K562 (cell line): ENCODE measurements around the gene CCDC68. TPM values are rescaled to one million over a fixed set of nuclear protein-coding genes. Genes with fewer than 3 reads are reported as not detected.

ENCODE experiments used
- ATAC-seq: fragments of 200-7000 bp; cut with Tn5 transposase; 3 replicates; pipeline ENCODE4 v1.9.1; 2020; ENCODE audit warnings: moderate library complexity
- BruUV-seq: library from RNA; stranded (reverse); fragments of 400-500 nt; replicated peaks from 2 replicates; lab custom pipeline; 2021; lab: Mats Ljungman, UMichigan
- CTCF ChIA-PET: fragments of 300-600 bp; formaldehyde crosslinking; extraction: SDS; loops from one replicate; lab custom pipeline; 2021; ENCODE audit warnings: low intra/inter-chr PET ratio; lab: Yijun Ruan, JAX
- POLR2A ChIA-PET: fragments of 300-600, 350-650 bp; sonication (Branson Sonifier 250); formaldehyde crosslinking; extraction: SDS; loops from one replicate; lab custom pipeline; 2021; ENCODE audit warnings: antibody characterized with exemption, inconsistent platforms; lab: Yijun Ruan, JAX
- DNase-seq, 4 experiments: peaks; one replicate each; pipeline versions ENCODE4 v3.0.0 to v3.0.0-alpha.2; 2011 to 2018; ENCODE audit warnings: low spot score in 3 of 4, mixed read lengths in 3 of 4; ENCODE audit errors: extremely low read depth in 1 of 4
- FAIRE-seq: peaks from 2 replicates; lab custom pipeline; 2011; peaks lifted over from hg19 to GRCh38; lab: Jason Lieb, UNC
- H2AFZ ChIP-seq: 2 replicates; pipeline ENCODE4 v1.6.0; 2011; ENCODE audit warnings: low read depth, low read length, control low read depth, inconsistent platforms
- H3K27ac ChIP-seq: fragments of 200-600 bp; 3 replicates; pipeline ENCODE4 v1.8.0; 2011; ENCODE audit warnings: low read depth, mild to moderate bottlenecking, control low read depth, inconsistent platforms, low read length, moderate library complexity, mixed read lengths; ENCODE audit errors: extremely low read depth
- H3K27me3 ChIP-seq, 2 experiments: fragments of 300-600 bp in 1 of 2; 2 replicates in 1 of 2; 3 replicates in 1 of 2; pipeline versions ENCODE4 v1.6.0 to v1.8.0; 2011; ENCODE audit warnings: inconsistent platforms in 2 of 2, low read length in 2 of 2, mild to moderate bottlenecking in 1 of 2, mixed read lengths in 1 of 2, moderate library complexity in 1 of 2; ENCODE audit not compliant: control insufficient read depth in 2 of 2, insufficient read depth in 2 of 2
- H3K36me3 ChIP-seq: fragments of 300-600 bp; 3 replicates; pipeline ENCODE4 v1.8.0; 2011; ENCODE audit warnings: mild to moderate bottlenecking, low read length, inconsistent platforms; ENCODE audit not compliant: control insufficient read depth, insufficient read depth
- H3K4me1 ChIP-seq, 2 experiments: fragments of 200-600 bp in 1 of 2; replicated peaks in 1 of 2; 2 replicates in 1 of 2; 3 replicates in 1 of 2; pipeline versions ENCODE4 v1.5.1 to v1.8.0; 2011; ENCODE audit warnings: inconsistent platforms in 2 of 2, low read length in 2 of 2, mild to moderate bottlenecking in 1 of 2, mixed read lengths in 1 of 2, moderate library complexity in 1 of 2; ENCODE audit not compliant: control insufficient read depth in 2 of 2, insufficient read depth in 2 of 2
- H3K4me2 ChIP-seq: 2 replicates; pipeline ENCODE4 v1.6.1; 2011; ENCODE audit warnings: low read length, control low read depth, inconsistent platforms, mixed read lengths; ENCODE audit not compliant: insufficient read depth
- H3K4me3 ChIP-seq: fragments of 200-600 bp; sonication (generic), shearing (Covaris generic); 2 replicates; pipeline ENCODE4 v1.5.1; 2016; ENCODE audit warnings: control low read depth, inconsistent platforms
- H3K79me2 ChIP-seq: fragments of 200-600 bp; 3 replicates; pipeline ENCODE4 v1.8.0; 2011; ENCODE audit warnings: low read length, inconsistent platforms; ENCODE audit not compliant: control insufficient read depth, insufficient read depth
- H3K9ac ChIP-seq, 2 experiments: 2 replicates each; pipeline versions ENCODE4 v1.6.0 to v1.6.1; 2011; ENCODE audit warnings: low read depth in 2 of 2, low read length in 2 of 2, control low read depth in 1 of 2, inconsistent platforms in 1 of 2, mild to moderate bottlenecking in 1 of 2, mixed read lengths in 1 of 2; ENCODE audit not compliant: insufficient read depth in 1 of 2
- H3K9me1 ChIP-seq: one replicate; pipeline ENCODE4 v1.6.0; 2011; ENCODE audit warnings: inconsistent platforms, mild to moderate bottlenecking, low read length, moderate library complexity; ENCODE audit not compliant: control insufficient read depth, insufficient read depth
- H3K9me3 ChIP-seq: replicated peaks from 2 replicates; pipeline ENCODE4 v1.5.1; 2011; ENCODE audit warnings: low read depth, low read length, inconsistent platforms; ENCODE audit not compliant: control insufficient read depth, insufficient read depth
- H4K20me1 ChIP-seq: replicated peaks from 2 replicates; pipeline ENCODE4 v1.6.1; 2011; ENCODE audit warnings: low read length, inconsistent platforms, mixed read lengths; ENCODE audit not compliant: control insufficient read depth, insufficient read depth
- BCOR ChIP-seq: fragments of 450-650 bp; IDR thresholded peaks from 2 replicates; pipeline ENCODE4 v1.6.1; 2016
- ELF1 ChIP-seq: fragments of 200-800 bp; sonication (Bioruptor generic); IDR thresholded peaks from 2 replicates; pipeline ENCODE4 v1.6.1; 2016; ENCODE audit warnings: missing genetic modification characterization, missing compliant biosample characterization
- KDM1A ChIP-seq, 2 experiments: fragments of 450-650 bp; IDR thresholded peaks; 2 replicates each; pipeline ENCODE4 v1.6.1; 2016; ENCODE audit warnings: mild to moderate bottlenecking in 2 of 2
- KLF16 ChIP-seq: IDR thresholded peaks from 2 replicates; pipeline ENCODE4 v1.6.1; 2016; ENCODE audit warnings: antibody characterized with exemption
- NFYB ChIP-seq: IDR thresholded peaks from 2 replicates; pipeline ENCODE4 v1.6.1; 2011; ENCODE audit warnings: mild to moderate bottlenecking, moderate library complexity; ENCODE audit not compliant: insufficient read length; ENCODE audit errors: extremely low read depth
- NUFIP1 ChIP-seq: fragments of 450-650 bp; IDR thresholded peaks from 2 replicates; pipeline ENCODE4 v1.6.1; 2018; ENCODE audit not compliant: partially characterized antibody
- PRMT5 ChIP-seq: sonication (generic); formaldehyde crosslinking; IDR thresholded peaks from 2 replicates; pipeline ENCODE4 v1.5.0; 2020; ENCODE audit warnings: missing genetic modification reagents
- RBM25 ChIP-seq: fragments of 200-400 bp; formaldehyde crosslinking; IDR thresholded peaks from 2 replicates; pipeline ENCODE4 v1.6.1; 2018; ENCODE audit warnings: low read length, low read depth, moderate library complexity; ENCODE audit not compliant: severe bottlenecking
- SREBF1 ChIP-seq: fragments of 150-350 bp; IDR thresholded peaks from 2 replicates; pipeline ENCODE4 v1.6.1; 2014; ENCODE audit warnings: antibody characterized with exemption, low read depth, low read length, borderline replicate concordance
- ZBTB34 ChIP-seq: fragments of 250-450 bp; sonication (Bioruptor Pico); IDR thresholded peaks from 2 replicates; pipeline ENCODE4 v1.8.0; 2021; ENCODE audit warnings: mild to moderate bottlenecking, moderate library complexity
- ZNF717 ChIP-seq: fragments of 250-450 bp; sonication (Bioruptor Pico); IDR thresholded peaks from 2 replicates; pipeline ENCODE4 v1.5.0; 2021
- WGBS: fragments of 100-300 bp; shearing (Covaris generic); methylation state at CpG from one replicate; pipeline ENCODE4 v1.1.6; 2016; ENCODE audit warnings: low coverage, mixed read lengths; ENCODE audit not compliant: insufficient coverage; ENCODE audit errors: missing lambda C conversion rate; 5-methylcytosine and 5-hydroxymethylcytosine counted together
- in situ Hi-C: fragments of 300-500 bp; cut with MboI; formaldehyde crosslinking; loops from 4 replicates; pipeline ENCODE4 v1.15.0; 2018; ENCODE audit warnings: inconsistent platforms, mixed read lengths
- intact Hi-C: fragments of 100-400 bp; cut with micrococcal nuclease; formaldehyde crosslinking; loops from 2 replicates; pipeline ENCODE4 v1.14.2; 2022
- polyA plus RNA-seq, 8 experiments: library from polyadenylated mRNA; depleted of rRNA in 4 of 8; stranded (reverse) in 5 of 8; unstranded in 3 of 8; fragments of >200 nt; fragmentation: Nextera tagmentation in 2 of 8; fragmentation: Illumina TruSeq in 1 of 8; extraction: Ambion mirVana in 2 of 8; extraction: Trizol in 1 of 8; gene quantifications; 2 replicates each; pipeline versions ENCODE4 v1.2.1 to v1.2.3, GENCODE V29; 2011 to 2014; ENCODE audit warnings: inconsistent platforms in 1 of 8, missing spikeins in 1 of 8
- total RNA-seq, 7 experiments: library from RNA; depleted of rRNA in 6 of 7; stranded (reverse); fragments of >200 nt in 6 of 7; fragmentation: Illumina TruSeq in 2 of 7; extraction: Trizol in 2 of 7; gene quantifications; 2 replicates each; pipeline versions ENCODE4 v1.2.1 to v1.2.3, GENCODE V29; 2011 to 2021; ENCODE audit warnings: low replicate concordance in 1 of 7

CCDC68 gene
- total and polyA plus RNA-seq, 9 of the 15 experiments (the other 6 are each of a cell fraction or from before 2014, with no cell fraction given), result 0.28 to 4.5 (median 1.4) TPM

GRCh38 chr18:54938506-54938905, 20.8 kb downstream of the CCDC68 start:
- H3K4me1 ChIP-seq, result no peaks in the 10 kb centered on the region
- H3K79me2 ChIP-seq, result no peaks in the 10 kb centered on the region
- 39% methylated on average over 3 of the region's 3 CpGs for WGBS
- ATAC-seq (no peak), DNase-seq (no peak), FAIRE-seq (no peak)
- no peak overlapping the region for H3K4me2 ChIP-seq
- no peak overlapping the region for H2AFZ ChIP-seq
- CTCF ChIA-PET, result no interaction called here
- H3K4me3 ChIP-seq, result no peak overlapping the region
- no TSS peak for BruUV-seq
- no peaks in the 10 kb centered on the region for H3K36me3 ChIP-seq
- H3K9me1 ChIP-seq, result no peaks in the 10 kb centered on the region
- no peaks in the 10 kb centered on the region for H3K9me3 ChIP-seq
- no peak overlapping the region for H3K27ac ChIP-seq
- intact Hi-C loops, result no loop called here
- in situ Hi-C loops, result no loop called here
- POLR2A ChIA-PET, result interaction anchor here (0.5 kb wide), 1 partner anchor 180 kb away, joined by 3 read pairs; no protein-coding TSS in a partner anchor
- TF ChIP-seq BCOR (peak; percentile 36; the same call in 1 of the 2 replicates), ZBTB34 (CRISPR knock-in tag) (no peak), RBM25 (peak; percentile 89)
- H4K20me1 ChIP-seq, result no peaks in the 10 kb centered on the region
- no peak overlapping the region for H3K9ac ChIP-seq
- H3K27me3 ChIP-seq, result no peaks in the 10 kb centered on the region

- H3K27me3 ChIP-seq, result no peaks in the 10 kb centered on the region
Observed at GRCh38 chr18:54932472-54932871, 26.8 kb downstream of the CCDC68 start.

More at GRCh38 chr18:54932472-54932871, 26.8 kb downstream of the CCDC68 start:
- no peak for ATAC-seq
- H3K36me3 ChIP-seq, result no peaks in the 10 kb centered on the region
- no CpG with 5 or more reads among the region's 1 CpG for WGBS
- H3K9me1 ChIP-seq, result no peaks in the 10 kb centered on the region
- no peak overlapping the region for H3K27ac ChIP-seq
- H3K79me2 ChIP-seq, result no peaks in the 10 kb centered on the region
- POLR2A ChIA-PET, result no interaction called here
- DNase-seq, result no peak
- TF ChIP-seq PRMT5, result no peak
- TF ChIP-seq ELF1 (tag), result no peak
- TF ChIP-seq KDM1A (IDR thresholded peaks at IDR 0.05), result no peak
- no peak for TF ChIP-seq NFYB
- no peak for TF ChIP-seq KLF16
- no peak for TF ChIP-seq SREBF1
- no peak for TF ChIP-seq ZNF717 (CRISPR knock-in tag)
- TF ChIP-seq NUFIP1, result no peak
- TF ChIP-seq, all 486 proteins: peak for 0
- Histone ChIP-seq H2AFZ (no peak overlapping the region), H4K20me1 (no peaks in the 10 kb centered on the region), H3K4me3 (no peak overlapping the region), H3K9me3 (no peaks in the 10 kb centered on the region), H3K4me2 (no peak overlapping the region), H3K9ac (no peak overlapping the region), H3K4me1 (no peaks in the 10 kb centered on the region)
- CTCF ChIA-PET, result no interaction called here
- intact Hi-C loops (no loop called here), in situ Hi-C loops (no loop called here)
- FAIRE-seq, result no peak
- BruUV-seq, result no TSS peak
